H9 (cell line): ENCODE data around the gene DOK5. TPM values are rescaled to one million over a fixed set of nuclear protein-coding genes. Genes with fewer than 3 reads are reported as not detected.

Experiments
- DNase-seq: peaks from one replicate; pipeline ENCODE4 v3.0.0-alpha.2; 2017
- H2AFZ ChIP-seq: one replicate; pipeline ENCODE4 v1.6.1; 2013; ENCODE audit warnings: mild to moderate bottlenecking, low read length, control low read depth, moderate library complexity
- H2AK5ac ChIP-seq: 2 replicates; pipeline ENCODE4 v1.6.1; 2013; ENCODE audit warnings: low read length, control low read depth, mixed read lengths; ENCODE audit not compliant: insufficient read length
- H2BK120ac ChIP-seq: one replicate; pipeline ENCODE4 v1.6.1; 2013; ENCODE audit warnings: low read depth, mild to moderate bottlenecking, low read length, control low read depth, inconsistent platforms; ENCODE audit not compliant: poor library complexity, severe bottlenecking
- H2BK12ac ChIP-seq: 2 replicates; pipeline ENCODE4 v1.6.1; 2013; ENCODE audit warnings: low read length, control low read depth, mixed read lengths, low read depth; ENCODE audit not compliant: insufficient read length
- H2BK15ac ChIP-seq: 2 replicates; pipeline ENCODE4 v1.6.1; 2013; ENCODE audit warnings: low read depth, low read length, control low read depth
- H2BK20ac ChIP-seq: one replicate; pipeline ENCODE4 v1.6.1; 2013; ENCODE audit warnings: low read depth, mild to moderate bottlenecking, low read length, control low read depth, inconsistent platforms; ENCODE audit not compliant: poor library complexity, severe bottlenecking
- H2BK5ac ChIP-seq: 2 replicates; pipeline ENCODE4 v1.6.1; 2013; ENCODE audit warnings: low read length, control low read depth, mixed read lengths; ENCODE audit not compliant: insufficient read length
- H3K14ac ChIP-seq: 2 replicates; pipeline ENCODE4 v1.6.1; 2013; ENCODE audit warnings: low read length, control low read depth; ENCODE audit not compliant: insufficient read depth
- H3K18ac ChIP-seq: 2 replicates; pipeline ENCODE4 v1.6.1; 2013; ENCODE audit warnings: low read depth, mild to moderate bottlenecking, mixed read lengths, low read length, control low read depth; ENCODE audit not compliant: insufficient read length
- H3K23ac ChIP-seq: 2 replicates; pipeline ENCODE4 v1.6.1; 2013; ENCODE audit warnings: low read length, control low read depth, mixed read lengths, low read depth; ENCODE audit not compliant: insufficient read length
- H3K23me2 ChIP-seq: 2 replicates; pipeline ENCODE4 v1.6.1; 2013; ENCODE audit warnings: low read depth, mild to moderate bottlenecking, mixed read lengths, low read length, control low read depth; ENCODE audit not compliant: insufficient read length, poor library complexity, severe bottlenecking
- H3K27ac ChIP-seq: 2 replicates; pipeline ENCODE4 v1.5.1; 2013; ENCODE audit warnings: low read length, control low read depth, mixed read lengths, low read depth; ENCODE audit not compliant: insufficient read length
- H3K27me3 ChIP-seq: 2 replicates; pipeline ENCODE4 v1.6.1; 2013; ENCODE audit warnings: low read length, control low read depth, inconsistent platforms; ENCODE audit not compliant: insufficient read depth
- H3K4ac ChIP-seq: 2 replicates; pipeline ENCODE4 v1.6.1; 2013; ENCODE audit warnings: low read depth, mild to moderate bottlenecking, control low read depth, inconsistent platforms, low read length, moderate library complexity
- H3K4me1 ChIP-seq: 2 replicates; pipeline ENCODE4 v1.6.1; 2013; ENCODE audit warnings: low read length, control low read depth, inconsistent platforms; ENCODE audit not compliant: insufficient read depth
- H3K4me2 ChIP-seq: 2 replicates; pipeline ENCODE4 v1.6.1; 2013; ENCODE audit warnings: low read length, control low read depth, mixed read lengths; ENCODE audit not compliant: insufficient read length, insufficient read depth
- H3K56ac ChIP-seq: 2 replicates; pipeline ENCODE4 v1.6.1; 2013; ENCODE audit warnings: low read depth, mild to moderate bottlenecking, mixed read lengths, low read length, control low read depth; ENCODE audit not compliant: insufficient read length
- H3K79me1 ChIP-seq: 2 replicates; pipeline ENCODE4 v1.6.1; 2013; ENCODE audit warnings: low read depth, mild to moderate bottlenecking, moderate library complexity, low read length, control low read depth, inconsistent platforms; ENCODE audit not compliant: insufficient read depth, poor library complexity, severe bottlenecking
- H3K79me2 ChIP-seq: 2 replicates; pipeline ENCODE4 v1.6.1; 2013; ENCODE audit warnings: low read length, control low read depth, inconsistent platforms; ENCODE audit not compliant: insufficient read depth
- H3K9ac ChIP-seq: 2 replicates; pipeline ENCODE4 v1.6.1; 2013; ENCODE audit warnings: low read length, control low read depth, mixed read lengths; ENCODE audit not compliant: insufficient read length; ENCODE audit errors: extremely low read depth
- H3K9me3 ChIP-seq: one replicate; pipeline ENCODE4 v1.6.1; 2013; ENCODE audit warnings: low read depth, low read length, inconsistent platforms; ENCODE audit not compliant: control insufficient read depth
- H3T11ph ChIP-seq: one replicate; pipeline ENCODE4 v1.6.1; 2013; ENCODE audit warnings: mild to moderate bottlenecking, low read length, control low read depth, inconsistent platforms
- H4K20me1 ChIP-seq: one replicate; pipeline ENCODE4 v1.6.1; 2013; ENCODE audit not compliant: control insufficient read depth, insufficient read length, insufficient read depth
- H4K5ac ChIP-seq: 2 replicates; pipeline ENCODE4 v1.6.1; 2013; ENCODE audit warnings: low read depth, mild to moderate bottlenecking, mixed read lengths, low read length, control low read depth; ENCODE audit not compliant: insufficient read length
- H4K8ac ChIP-seq: replicated peaks from 2 replicates; pipeline ENCODE4 v1.6.1; 2013; ENCODE audit warnings: low read length, control low read depth, mixed read lengths, low read depth; ENCODE audit not compliant: insufficient read length
- H4K91ac ChIP-seq: 2 replicates; pipeline ENCODE4 v1.6.1; 2013; ENCODE audit warnings: low read depth, mild to moderate bottlenecking, moderate library complexity, mixed read lengths, low read length, control low read depth; ENCODE audit not compliant: insufficient read length
- H3K27ac Mint-ChIP-seq, 3 experiments: 2 replicates in 2 of 3; 3 replicates in 1 of 3; pipeline ENCODE4 v1.8.0; 2020 to 2021; ENCODE audit warnings: mixed read lengths in 3 of 3, mild to moderate bottlenecking in 1 of 3, moderate library complexity in 1 of 3
- H3K27me3 Mint-ChIP-seq: 2 replicates; pipeline ENCODE4 v1.8.0; 2021; ENCODE audit warnings: low read depth, mild to moderate bottlenecking, moderate library complexity, mixed read lengths
- H3K36me3 Mint-ChIP-seq, 3 experiments: 2 replicates in 2 of 3; 3 replicates in 1 of 3; pipeline ENCODE4 v1.8.0; 2020 to 2021; ENCODE audit warnings: low read depth in 3 of 3, mixed read lengths in 3 of 3; ENCODE audit not compliant: insufficient read depth in 1 of 3
- H3K4me1 Mint-ChIP-seq, 2 experiments: 2 replicates each; pipeline ENCODE4 v1.8.0; 2020; ENCODE audit warnings: mixed read lengths in 2 of 2
- H3K4me3 Mint-ChIP-seq, 2 experiments: 2 replicates in 1 of 2; 3 replicates in 1 of 2; pipeline ENCODE4 v1.8.0; 2020 to 2021; ENCODE audit warnings: mild to moderate bottlenecking in 2 of 2, mixed read lengths in 2 of 2, moderate library complexity in 1 of 2
- H3K9me3 Mint-ChIP-seq, 2 experiments: 2 replicates in 1 of 2; 3 replicates in 1 of 2; pipeline ENCODE4 v1.8.0; 2020; ENCODE audit warnings: mild to moderate bottlenecking in 2 of 2, mixed read lengths in 2 of 2, moderate library complexity in 1 of 2
- WGBS: extraction: QIAGEN DNeasy Blood & Tissue Kit; methylation state at CpG from one replicate; pipeline ENCODE4 v1.1.7; 2013; ENCODE audit warnings: missing lambda C conversion rate, low lambda C conversion rate, mixed read lengths; ENCODE audit not compliant: insufficient read length; ENCODE audit errors: extremely low coverage; 5-methylcytosine and 5-hydroxymethylcytosine counted together
- total RNA-seq: library from RNA; stranded (reverse); gene quantifications from 2 replicates; pipeline ENCODE4 v1.2.1, GENCODE V29; 2021
- TF ChIP-seq, protein P1 (sequence below): fragments of 200-600 bp; sonication (generic); conservative IDR thresholded peaks from 3 replicates; pipeline ENCODE4 v1.8.0; 2021; ENCODE audit warnings: antibody characterized with exemption, mild to moderate bottlenecking

The DOK5 gene
- total RNA-seq, 1 experiment from 2014 or later, result 4.5 TPM

DNA sequence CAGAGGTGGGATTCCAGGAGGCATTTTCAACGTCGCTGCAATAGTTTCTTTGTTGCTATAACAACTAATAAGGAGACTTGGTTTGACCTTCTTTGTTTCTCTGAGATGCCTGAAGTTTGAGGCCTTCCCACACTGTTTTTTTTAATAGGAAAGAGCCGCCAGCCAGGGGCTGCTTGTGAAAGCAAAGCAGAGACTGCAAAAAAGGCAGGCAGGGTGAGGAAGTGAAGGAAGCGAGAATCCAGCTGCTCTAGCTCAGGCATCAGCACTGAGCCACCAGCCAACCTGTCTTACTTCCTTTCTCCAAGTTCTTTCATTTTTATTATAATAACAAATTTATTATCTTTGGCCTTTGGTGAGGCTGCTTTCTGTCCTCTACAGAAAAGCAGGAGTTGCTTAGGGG is 179.1 kb downstream of the DOK5 start:
- H3K9ac ChIP-seq, result no peak overlapping the region
- no peak overlapping the region for H4K5ac ChIP-seq
- H4K20me1 ChIP-seq, result no peaks in the 10 kb centered on the region
- no peaks in the 10 kb centered on the region for H3K9me3 Mint-ChIP-seq
- no peak overlapping the region for H3K4ac ChIP-seq
- no peak overlapping the region for H3K56ac ChIP-seq
- H2BK120ac ChIP-seq, result no peak overlapping the region
- no peak overlapping the region for H2BK12ac ChIP-seq
- H3K18ac ChIP-seq, result no peak overlapping the region
- H3K23ac ChIP-seq, result no peak overlapping the region
- no peak overlapping the region for H3K4me2 ChIP-seq
- no peak overlapping the region for H3K14ac ChIP-seq
- WGBS, result no CpG with 5 or more reads among the region's 4 CpGs
- H3K9me3 ChIP-seq, result no peaks in the 10 kb centered on the region
- no peak overlapping the region for H2BK15ac ChIP-seq
- TF ChIP-seq, protein P1, sequence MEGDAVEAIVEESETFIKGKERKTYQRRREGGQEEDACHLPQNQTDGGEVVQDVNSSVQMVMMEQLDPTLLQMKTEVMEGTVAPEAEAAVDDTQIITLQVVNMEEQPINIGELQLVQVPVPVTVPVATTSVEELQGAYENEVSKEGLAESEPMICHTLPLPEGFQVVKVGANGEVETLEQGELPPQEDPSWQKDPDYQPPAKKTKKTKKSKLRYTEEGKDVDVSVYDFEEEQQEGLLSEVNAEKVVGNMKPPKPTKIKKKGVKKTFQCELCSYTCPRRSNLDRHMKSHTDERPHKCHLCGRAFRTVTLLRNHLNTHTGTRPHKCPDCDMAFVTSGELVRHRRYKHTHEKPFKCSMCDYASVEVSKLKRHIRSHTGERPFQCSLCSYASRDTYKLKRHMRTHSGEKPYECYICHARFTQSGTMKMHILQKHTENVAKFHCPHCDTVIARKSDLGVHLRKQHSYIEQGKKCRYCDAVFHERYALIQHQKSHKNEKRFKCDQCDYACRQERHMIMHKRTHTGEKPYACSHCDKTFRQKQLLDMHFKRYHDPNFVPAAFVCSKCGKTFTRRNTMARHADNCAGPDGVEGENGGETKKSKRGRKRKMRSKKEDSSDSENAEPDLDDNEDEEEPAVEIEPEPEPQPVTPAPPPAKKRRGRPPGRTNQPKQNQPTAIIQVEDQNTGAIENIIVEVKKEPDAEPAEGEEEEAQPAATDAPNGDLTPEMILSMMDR, result no peak
- no peak overlapping the region for H2BK5ac ChIP-seq
- no peaks in the 10 kb centered on the region for H3K23me2 ChIP-seq
- H3K79me1 ChIP-seq, result no peaks in the 10 kb centered on the region
- DNase-seq, result no peak
- H3T11ph ChIP-seq, result no peak overlapping the region
- no peak overlapping the region for H4K91ac ChIP-seq
- H3K36me3 Mint-ChIP-seq, result no peaks in the 10 kb centered on the region; a peak in 1 of 7 replicates
- no peak overlapping the region for H2AK5ac ChIP-seq
- no peak overlapping the region for H3K27ac ChIP-seq
- no peak overlapping the region for H4K8ac ChIP-seq
- H3K4me1 Mint-ChIP-seq, result peaks cover 8 to 11% of the 10 kb centered on the region in 2 experiments
- H3K27me3 Mint-ChIP-seq, result peaks cover 2% of the 10 kb centered on the region; the same call in 1 of the 2 replicates
- no peak overlapping the region for H3K4me3 Mint-ChIP-seq
- H2AFZ ChIP-seq, result no peak overlapping the region
- no peaks in the 10 kb centered on the region for H3K79me2 ChIP-seq
- H3K27me3 ChIP-seq, result no peaks in the 10 kb centered on the region
- no peak overlapping the region for H3K27ac Mint-ChIP-seq
- H3K4me1 ChIP-seq, result no peaks in the 10 kb centered on the region
- no peak overlapping the region for H2BK20ac ChIP-seq
